ENCODE measurements around the gene STX8.
"Not testable (repeated sequence)": the region's sequence is repeated elsewhere in the genome, so short reads cannot be mapped to it uniquely, and the experiment has no call there.

Gene STX8

DNA sequence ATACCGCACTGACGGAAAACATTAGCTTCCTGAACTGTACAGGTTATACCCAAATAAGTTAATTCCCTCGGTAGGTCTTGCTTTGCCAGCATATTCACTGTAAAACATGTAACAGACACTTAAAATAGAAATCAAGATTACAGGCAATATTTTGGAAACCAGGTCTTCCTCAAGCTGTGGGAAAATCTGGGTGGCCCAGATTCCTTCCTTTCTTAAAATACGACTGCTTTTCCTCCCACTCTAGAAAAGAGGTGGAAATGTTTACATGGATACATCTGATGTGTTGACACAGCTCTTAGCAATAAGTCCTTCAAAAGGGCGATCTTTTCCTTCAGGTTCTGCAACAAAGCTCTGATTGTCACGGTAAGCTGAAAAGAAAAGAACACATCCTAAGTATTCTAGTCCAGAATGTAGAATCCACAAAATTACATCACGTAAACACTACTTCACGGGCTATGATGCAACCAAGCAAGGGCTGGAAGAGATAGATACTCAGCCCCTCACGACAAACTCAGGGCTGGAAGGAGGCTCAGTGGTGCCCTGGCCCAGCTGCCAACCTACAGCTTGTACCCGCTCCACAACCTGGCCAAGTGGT lies 18.4 kb downstream of the STX8 start:
- DNase-seq (ENCODE audit: low read depth) = no peak

- not testable (repeated sequence) for DNase-seq (ENCODE audit: low read depth)
Measured at GRCh38 chr17:9554715-9555114, 20.9 kb downstream of the STX8 start.

DNA sequence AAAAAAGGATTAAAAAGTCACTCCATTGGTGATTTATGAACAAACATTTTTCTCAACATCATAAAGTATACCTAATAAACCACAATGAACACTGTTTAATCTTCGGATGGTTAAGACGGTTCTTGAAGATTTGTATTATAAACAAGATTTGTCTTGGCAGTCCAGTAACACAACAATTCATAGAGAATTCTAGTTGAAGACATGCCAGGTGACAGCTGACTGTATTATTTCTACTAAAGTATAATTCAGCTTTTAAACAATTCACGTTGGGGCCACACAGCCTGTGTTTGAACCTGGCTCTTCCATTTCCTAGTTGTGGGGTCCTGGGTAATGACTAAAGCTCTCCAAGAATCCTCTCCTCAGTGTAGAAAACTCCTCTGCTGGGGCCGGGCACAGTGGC lies 22.0 kb downstream of the STX8 start:
- DNase-seq (ENCODE audit: low read depth) = no peak

DNA sequence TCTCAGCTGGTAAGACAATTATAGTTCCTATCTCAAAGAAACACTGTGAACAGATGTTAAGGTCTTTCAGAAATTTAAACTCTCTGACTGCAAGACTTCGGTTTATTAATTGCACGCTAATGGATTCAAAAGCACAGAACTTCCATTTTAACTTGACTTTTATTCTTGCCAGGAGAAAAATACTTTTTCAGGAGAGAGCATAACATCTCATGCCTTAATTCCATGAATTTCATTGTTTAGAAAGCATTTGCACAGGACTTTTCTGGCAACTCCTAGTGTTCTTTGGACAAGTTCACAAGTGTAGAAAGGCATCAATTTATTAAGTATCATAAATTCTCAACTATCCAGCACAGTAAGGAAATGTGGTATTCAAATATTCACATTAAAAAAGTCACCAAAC lies 22.4 kb downstream of the STX8 start:
- DNase-seq (ENCODE audit: low read depth) = no peak

DNA sequence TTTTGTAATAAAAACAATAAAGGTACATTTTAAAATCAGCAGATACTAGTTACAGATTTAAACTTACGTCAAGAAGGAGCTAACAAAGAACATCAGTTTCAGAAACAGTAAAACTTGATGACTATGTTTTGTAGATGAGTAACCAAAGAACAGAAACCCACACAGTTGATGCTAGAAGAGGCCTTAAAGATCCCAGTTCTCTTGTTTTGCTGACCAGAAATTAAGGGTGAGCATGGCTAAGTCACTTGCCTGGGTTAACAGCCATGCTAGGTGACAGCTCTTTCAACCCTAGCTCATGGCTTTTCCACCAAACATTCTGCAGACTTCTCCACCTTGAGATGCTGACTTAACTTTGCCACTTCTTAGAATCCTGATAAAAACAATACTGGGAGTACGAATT lies 26.4 kb downstream of the STX8 start:
- no peak for DNase-seq (ENCODE audit: low read depth)

DNA sequence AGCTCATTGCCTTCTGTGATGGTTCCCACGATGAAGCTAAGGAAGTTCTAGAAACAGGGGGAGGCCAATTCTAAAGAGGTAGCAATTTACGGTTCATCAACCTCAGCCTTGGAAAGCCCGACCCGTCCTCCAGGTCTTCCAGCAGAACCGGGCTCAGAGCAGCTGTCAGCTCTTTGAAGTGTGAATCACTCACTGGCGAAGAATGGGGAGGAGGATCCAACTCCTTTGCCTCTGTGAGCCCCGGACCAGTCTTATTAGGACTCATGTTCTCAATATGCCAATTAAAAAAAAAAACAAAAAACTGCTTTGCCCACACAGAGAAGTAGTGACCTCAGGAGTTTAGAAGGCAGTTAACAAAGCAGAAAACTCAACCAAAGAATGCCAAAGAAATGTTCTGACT lies 31.4 kb downstream of the STX8 start:
- no peak for DNase-seq (ENCODE audit: low read depth)

DNA sequence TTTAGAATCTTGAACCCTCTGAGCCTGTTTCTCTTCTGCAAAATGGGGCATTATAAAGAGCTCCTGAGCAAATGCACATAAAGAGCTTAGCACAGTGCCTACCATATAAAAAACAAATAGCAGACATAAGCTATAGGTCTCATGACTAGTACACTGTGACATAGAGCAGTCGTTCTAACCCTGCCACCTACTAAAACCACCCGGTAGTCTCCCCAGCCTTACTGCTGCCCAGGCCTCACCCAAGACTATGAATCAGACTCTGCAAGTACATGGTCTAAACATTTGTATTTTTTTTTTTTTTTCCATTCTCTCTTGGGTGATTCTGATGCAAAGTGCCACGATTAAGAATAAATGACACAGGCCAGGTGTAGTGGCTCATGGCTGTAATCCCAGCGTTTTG lies 33.9 kb downstream of the STX8 start:
- no peak for DNase-seq (ENCODE audit: low read depth)

GRCh38 chr17:9538626-9539025 lies 37.0 kb downstream of the STX8 start:
- no peak for DNase-seq (ENCODE audit: low read depth)

GRCh38 chr17:9537177-9537776 lies 38.3 kb downstream of the STX8 start:
- no peak for DNase-seq (ENCODE audit: low read depth)

DNA sequence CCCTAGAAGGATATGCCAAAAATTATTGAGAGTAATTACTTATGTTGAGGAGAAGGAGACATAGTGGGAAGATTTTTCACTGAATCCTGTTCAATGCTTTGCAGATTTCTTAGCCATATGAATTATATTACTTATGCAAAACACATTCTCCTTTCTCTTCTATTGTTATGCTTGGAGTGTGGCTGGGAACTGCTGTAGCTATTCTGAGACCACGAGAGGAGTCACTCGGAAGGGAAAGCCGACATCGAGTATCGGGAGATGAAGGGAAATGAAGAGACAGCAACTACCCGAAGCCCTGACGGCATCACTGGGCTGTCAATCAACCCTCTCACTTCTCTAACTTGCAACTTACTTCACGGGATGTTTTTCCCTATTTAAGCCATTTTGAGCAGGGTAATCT lies 39.6 kb downstream of the STX8 start:
- no peak for DNase-seq (ENCODE audit: low read depth)

- DNase-seq (ENCODE audit: low read depth) = no peak
Measured at GRCh38 chr17:9533441-9533840, 42.2 kb downstream of the STX8 start.

GRCh38 chr17:9532715-9533114 lies 42.9 kb downstream of the STX8 start:
- no peak for DNase-seq (ENCODE audit: low read depth)

DNA sequence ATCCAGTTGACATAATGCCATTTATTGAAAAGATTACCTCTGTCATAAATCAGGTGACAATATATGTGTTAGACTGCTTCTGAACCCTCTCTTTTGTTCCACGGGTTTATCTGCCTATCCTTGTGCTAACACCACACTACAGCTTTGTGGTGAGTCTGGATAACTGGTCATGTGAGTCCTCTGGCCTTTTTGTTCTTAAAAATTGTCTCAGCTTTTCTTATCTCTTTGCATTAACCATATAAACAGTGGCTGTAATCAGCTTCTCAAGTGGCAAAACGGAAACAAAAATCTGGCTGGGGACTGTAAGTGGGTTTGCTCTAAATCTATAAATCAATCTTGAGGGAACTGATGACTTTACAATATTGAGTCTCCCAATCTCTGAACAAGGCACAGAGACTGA lies 44.6 kb downstream of the STX8 start:
- DNase-seq (ENCODE audit: low read depth) = no peak

GRCh38 chr17:9529033-9529700 lies 46.5 kb downstream of the STX8 start:
- DNase-seq (ENCODE audit: low read depth) = no peak

- no peak for DNase-seq (ENCODE audit: low read depth)
Measured at GRCh38 chr17:9527788-9528187, 47.8 kb downstream of the STX8 start.

- DNase-seq (ENCODE audit: low read depth) = peak; percentile 11
Measured at GRCh38 chr17:9522074-9522473, 53.5 kb downstream of the STX8 start.

DNA sequence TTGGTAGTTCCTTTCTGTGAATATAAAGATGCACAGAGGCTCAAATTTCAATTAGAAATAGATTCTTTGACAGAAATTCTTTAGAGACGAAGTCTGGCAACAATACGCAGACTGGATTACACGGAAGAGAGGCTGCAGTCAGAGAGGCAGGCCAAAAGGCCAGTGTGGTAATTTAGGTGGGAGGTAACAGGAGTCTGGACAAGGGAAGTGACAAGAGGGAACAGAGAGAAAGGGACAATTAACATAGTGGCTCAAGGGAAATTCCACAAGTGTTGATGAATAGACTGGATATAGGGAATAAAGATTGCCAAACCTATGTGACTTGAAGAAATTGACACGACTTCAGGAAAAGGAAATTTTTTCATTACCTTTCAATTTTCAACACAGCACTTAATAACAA lies 54.6 kb downstream of the STX8 start:
- DNase-seq (ENCODE audit: low read depth) = no peak

DNA sequence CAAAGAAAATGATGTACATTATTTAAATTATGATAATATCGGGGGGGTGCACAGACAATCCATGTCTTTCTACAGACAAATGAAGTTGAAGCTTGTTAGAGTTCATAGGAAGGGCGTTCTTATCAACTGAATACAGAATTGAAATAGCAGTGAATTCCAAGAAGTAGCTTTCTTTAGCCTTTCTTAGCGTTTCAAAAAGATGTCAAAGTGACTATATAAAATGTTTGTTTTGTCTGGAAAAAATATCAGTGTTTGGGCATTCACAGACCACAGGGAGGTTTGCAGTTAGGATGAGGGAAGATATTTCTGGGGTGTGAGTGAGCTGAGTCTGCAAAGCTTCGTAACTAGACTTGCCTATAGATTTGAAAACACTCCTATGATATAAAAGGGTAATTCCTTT lies 55.0 kb downstream of the STX8 start:
- no peak for DNase-seq (ENCODE audit: low read depth)

DNA sequence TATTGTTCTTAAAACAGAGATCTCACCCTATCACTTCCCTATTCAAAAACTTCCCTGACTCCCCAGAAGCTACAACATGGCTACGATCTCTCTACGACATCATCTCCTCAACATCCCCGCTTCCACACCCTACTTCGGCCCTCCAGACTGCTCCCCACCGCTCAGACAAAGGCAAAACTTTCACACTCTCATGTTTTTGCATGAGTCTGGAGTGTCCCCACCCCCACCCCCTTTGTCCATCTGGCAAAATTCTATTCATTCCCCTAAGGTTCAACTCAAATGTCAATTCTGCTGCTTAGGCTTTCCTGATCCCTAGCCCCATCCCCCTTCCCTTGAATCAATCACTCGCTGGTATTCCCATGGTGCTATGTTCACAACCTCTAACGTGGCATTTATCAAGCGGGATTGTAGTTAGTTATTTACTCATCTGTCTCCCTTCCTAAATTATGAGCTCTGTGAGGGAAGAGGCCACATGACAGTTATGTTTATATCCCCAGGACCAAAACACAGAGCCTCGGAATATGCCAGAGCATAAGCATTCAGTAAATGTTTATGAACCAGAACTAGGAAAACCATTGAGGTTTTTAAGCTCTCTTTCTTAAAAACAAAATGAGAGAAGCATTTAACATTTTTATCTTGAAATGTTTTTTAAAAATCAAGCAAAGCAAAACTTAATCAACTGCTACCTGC lies 55.9 kb downstream of the STX8 start:
- DNase-seq (ENCODE audit: low read depth) = no peak

DNA sequence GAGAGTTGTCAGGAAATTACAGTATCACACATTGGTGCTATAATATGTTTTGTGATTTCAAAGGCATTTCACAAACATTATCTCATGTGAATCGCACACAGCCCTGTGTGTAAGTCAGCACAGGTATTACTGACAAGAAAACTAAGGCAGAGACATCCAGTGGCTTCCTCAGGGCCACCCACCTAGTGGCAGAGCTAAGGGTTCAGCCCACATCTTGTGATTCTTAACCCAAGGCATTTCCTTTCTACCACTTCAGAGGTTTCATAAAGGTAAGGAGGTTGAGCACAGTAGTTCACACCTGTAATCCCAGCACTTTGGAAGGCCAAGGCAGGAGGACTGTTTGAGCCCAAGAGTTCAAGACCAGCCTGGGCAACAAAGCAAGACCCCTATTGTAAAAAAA lies 58.2 kb downstream of the STX8 start:
- DNase-seq (ENCODE audit: low read depth) = no peak

- DNase-seq (ENCODE audit: low read depth) = no peak
Measured at GRCh38 chr17:9513266-9513665, 62.4 kb downstream of the STX8 start.

GRCh38 chr17:9512323-9513168 lies 63.1 kb downstream of the STX8 start:
- peak; percentile 14 for DNase-seq (ENCODE audit: low read depth)

Data from HS-27A (cell line).